ENCODE measurements around the gene CCN5.

The CCN5 gene

GRCh38 chr20:44719841-44720240, 4.7 kb downstream of the CCN5 start:
- ChIA-PET POLR2A (no interaction called here), CTCF (interaction anchor here (1.4 to 1.6 kb wide), 2 partner anchors 17 to 36 kb away, joined by 3 to 4 read pairs; no protein-coding TSS in a partner anchor)
- Histone ChIP-seq H3K4me1 (ENCODE audit: control insufficient read depth, insufficient read depth, low read length) (peaks cover 6% of the 10 kb centered on the region), H3K36me3 (ENCODE audit: control insufficient read depth in 2 of 2, insufficient read depth in 1 of 2, low read length in 2 of 2) (peaks cover 0 to 3% of the 10 kb centered on the region in 2 experiments; a peak in 1 of 3 replicates), H3K9me3 (ENCODE audit: control insufficient read depth, insufficient read depth, low read depth, low read length) (no peaks in the 10 kb centered on the region), H3K27ac (ENCODE audit: extremely low read depth, low read depth, low read length) (no peak overlapping the region), H3K4me3 (ENCODE audit: low read depth, low read length) (no peak overlapping the region)
- TF ChIP-seq ZNF324 (tag by site-specific recombination; IDR thresholded peaks at IDR 0.05) (no peak), ZNF350 (tag by site-specific recombination; IDR thresholded peaks at IDR 0.05) (no peak)

- H3K4me3 ChIP-seq (ENCODE audit: low read depth, low read length) = no peak overlapping the region
- no peaks in the 10 kb centered on the region for H3K9me3 ChIP-seq (ENCODE audit: control insufficient read depth, insufficient read depth, low read depth, low read length)
- no peak for TF ChIP-seq YY2 (tag by site-specific recombination; IDR thresholded peaks at IDR 0.05)
- no peak for TF ChIP-seq ZNF585B (tag by site-specific recombination; IDR thresholded peaks at IDR 0.05)
- no peak; the same call in 1 of the 2 replicates for TF ChIP-seq SP7 (tag by site-specific recombination; IDR thresholded peaks at IDR 0.05)
- TF ChIP-seq SP2 (tag by site-specific recombination; IDR thresholded peaks at IDR 0.05) = 0 out of 2 replicates have a peak, but pooled peaks have one; percentile 6
- no peak for TF ChIP-seq ZNF202 (tag by site-specific recombination; IDR thresholded peaks at IDR 0.05; ENCODE audit: borderline replicate concordance)
- no peak for TF ChIP-seq ZNF155 (tag by site-specific recombination; IDR thresholded peaks at IDR 0.05)
- TF ChIP-seq ZIC2 (tag by site-specific recombination; IDR thresholded peaks at IDR 0.05) = peak; percentile 12; the same call in 1 of the 2 replicates
- no peak for TF ChIP-seq RBAK (tag by site-specific recombination; IDR thresholded peaks at IDR 0.05)
- no peak for TF ChIP-seq TCF7L2 (IDR thresholded peaks at IDR 0.05; ENCODE audit: borderline replicate concordance, low read depth, low read length)
- no peak for TF ChIP-seq HOXC10 (CRISPR knock-in tag; IDR thresholded peaks at IDR 0.05)
- no peak for TF ChIP-seq ZNF560 (tag by site-specific recombination; IDR thresholded peaks at IDR 0.05; ENCODE audit: borderline replicate concordance)
- TF ChIP-seq ZNF600 (tag by site-specific recombination; IDR thresholded peaks at IDR 0.05) = no peak
- no peak for TF ChIP-seq ZSCAN16 (tag by site-specific recombination; IDR thresholded peaks at IDR 0.05)
- no peak for TF ChIP-seq ZNF518A (tag by site-specific recombination; conservative IDR thresholded peaks at IDR 0.05; ENCODE audit: low read depth)
- no peak for TF ChIP-seq ZBTB6 (tag by site-specific recombination; IDR thresholded peaks at IDR 0.05)
- TF ChIP-seq ZNF2 (tag by site-specific recombination; IDR thresholded peaks at IDR 0.05) = no peak
- no peak for TF ChIP-seq ZNF10 (tag by site-specific recombination; IDR thresholded peaks at IDR 0.05)
- 0 out of 2 replicates have a peak, but pooled peaks have one; percentile 36 for TF ChIP-seq GLIS1 (tag by site-specific recombination; IDR thresholded peaks at IDR 0.05)
- 0 out of 2 replicates have a peak, but pooled peaks have one; percentile 30 for TF ChIP-seq ZFHX2 (tag by site-specific recombination; conservative IDR thresholded peaks at IDR 0.05)
- TF ChIP-seq ZNF510 (tag by site-specific recombination; IDR thresholded peaks at IDR 0.05; ENCODE audit: insufficient replicate concordance) = no peak
- TF ChIP-seq ZNF776 (tag by site-specific recombination; IDR thresholded peaks at IDR 0.05; ENCODE audit: borderline replicate concordance) = no peak
- no peak for TF ChIP-seq ZNF324 (tag by site-specific recombination; IDR thresholded peaks at IDR 0.05)
- no peak for TF ChIP-seq ZNF112 (tag by site-specific recombination; IDR thresholded peaks at IDR 0.05)
- ChIA-PET CTCF (interaction anchor here (0.6 to 1.7 kb wide), 7 partner anchors 12 to 130 kb away, joined by 3 to 11 read pairs (median 4); no protein-coding TSS in a partner anchor), POLR2A (no interaction called here)
- H3K4me1 ChIP-seq (ENCODE audit: control insufficient read depth, insufficient read depth, low read length) = peaks cover 6% of the 10 kb centered on the region
- H3K36me3 ChIP-seq (ENCODE audit: control insufficient read depth in 2 of 2, insufficient read depth in 1 of 2, low read length in 2 of 2) = peaks cover 0 to 3% of the 10 kb centered on the region in 2 experiments; a peak in 1 of 3 replicates
- no peak overlapping the region for H3K27ac ChIP-seq (ENCODE audit: extremely low read depth, low read depth, low read length)
These were observed 5.4 kb downstream of the CCN5 start for GRCh38 chr20:44720621-44720996.
